Measurements from ENCODE around the gene CFAP45.

The CFAP45 gene, protein sequence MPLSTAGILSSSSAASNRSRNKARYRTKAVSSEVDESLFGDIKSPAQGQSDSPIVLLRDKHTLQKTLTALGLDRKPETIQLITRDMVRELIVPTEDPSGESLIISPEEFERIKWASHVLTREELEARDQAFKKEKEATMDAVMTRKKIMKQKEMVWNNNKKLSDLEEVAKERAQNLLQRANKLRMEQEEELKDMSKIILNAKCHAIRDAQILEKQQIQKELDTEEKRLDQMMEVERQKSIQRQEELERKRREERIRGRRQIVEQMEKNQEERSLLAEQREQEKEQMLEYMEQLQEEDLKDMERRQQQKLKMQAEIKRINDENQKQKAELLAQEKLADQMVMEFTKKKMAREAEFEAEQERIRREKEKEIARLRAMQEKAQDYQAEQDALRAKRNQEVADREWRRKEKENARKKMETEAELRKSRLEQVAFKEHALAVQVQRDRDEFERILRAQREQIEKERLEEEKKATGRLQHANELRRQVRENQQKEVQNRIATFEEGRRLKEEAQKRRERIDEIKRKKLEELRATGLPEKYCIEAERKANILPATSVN

DNA sequence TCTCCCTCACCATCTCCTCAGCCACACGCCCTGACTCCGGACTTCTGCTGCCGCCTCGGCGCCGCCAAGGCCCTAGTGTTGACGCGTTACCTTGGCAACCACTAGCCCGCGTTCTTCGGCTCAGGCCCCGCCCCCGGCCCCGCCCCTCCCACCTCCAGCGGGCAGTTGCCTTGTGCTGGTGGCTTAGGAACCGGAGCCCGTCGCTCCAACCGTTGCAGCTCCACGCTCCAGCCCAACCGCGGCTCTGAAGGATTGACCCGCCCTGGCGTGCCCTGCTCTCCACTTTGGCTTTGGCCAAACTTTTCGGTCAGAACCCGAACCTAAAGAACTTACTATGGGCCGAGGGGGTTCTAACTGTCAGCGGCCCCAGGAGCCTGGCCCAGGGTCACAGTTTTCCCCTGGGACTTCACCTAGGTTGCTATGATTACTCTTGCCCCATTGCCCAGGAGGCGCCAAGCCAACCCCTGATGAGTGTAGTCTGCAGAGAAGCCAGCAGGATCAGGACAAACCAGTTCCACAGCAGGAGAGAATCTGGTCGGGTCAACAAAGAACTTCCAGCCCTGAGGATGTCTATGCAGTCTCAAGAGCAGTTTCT lies at the start of gene CFAP45:
CFAP45 (minus strand) TSS at position 80 of the 595 bp plus-strand sequence; CDS start at position 13, 67 bp downstream.
- DNase-seq (ENCODE audit: low read depth, low spot score) = no peak

DNA sequence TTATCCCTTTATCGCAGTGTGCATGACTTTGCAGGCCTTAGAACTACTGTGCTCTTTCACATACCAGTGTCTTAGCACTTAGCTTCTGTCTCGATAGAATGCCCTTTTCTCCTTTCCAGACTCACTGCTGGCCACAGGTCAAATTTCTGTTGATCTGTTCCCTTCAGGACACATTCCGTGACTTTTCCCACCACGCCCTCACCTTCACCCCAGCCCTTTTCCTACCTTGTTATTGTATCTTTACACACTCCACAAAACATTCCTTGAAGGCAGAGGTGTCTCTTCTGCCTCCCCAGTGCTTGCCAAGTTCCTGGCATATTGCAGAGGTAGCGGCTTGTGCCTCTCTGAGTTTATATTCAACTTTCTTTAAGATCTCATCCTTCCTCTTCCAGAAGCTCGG lies 49.2 kb upstream of the CFAP45 start:
- DNase-seq (ENCODE audit: low read depth, low spot score) = no peak

DNA sequence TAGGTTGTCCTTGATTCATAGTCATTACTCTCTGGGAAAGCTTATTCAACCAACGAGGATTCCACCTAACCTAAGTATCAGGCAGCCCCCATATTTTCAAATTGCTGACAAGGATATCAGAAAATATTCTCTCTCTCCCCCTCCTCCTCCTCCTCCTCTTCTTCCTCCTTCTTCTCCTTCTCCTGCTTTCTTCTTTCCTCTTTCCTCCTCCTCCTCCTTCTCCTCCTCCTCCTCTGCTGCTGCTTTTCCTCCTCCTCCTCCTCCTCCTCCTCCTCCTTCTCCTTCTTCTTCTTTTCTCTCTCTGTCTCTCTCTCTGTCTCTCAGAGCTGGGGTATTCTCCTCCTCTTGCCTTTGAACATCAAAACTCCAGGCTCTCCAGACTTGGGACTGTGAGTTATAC lies 48.0 kb upstream of the CFAP45 start:
- no peak for DNase-seq (ENCODE audit: low read depth, low spot score)

DNA sequence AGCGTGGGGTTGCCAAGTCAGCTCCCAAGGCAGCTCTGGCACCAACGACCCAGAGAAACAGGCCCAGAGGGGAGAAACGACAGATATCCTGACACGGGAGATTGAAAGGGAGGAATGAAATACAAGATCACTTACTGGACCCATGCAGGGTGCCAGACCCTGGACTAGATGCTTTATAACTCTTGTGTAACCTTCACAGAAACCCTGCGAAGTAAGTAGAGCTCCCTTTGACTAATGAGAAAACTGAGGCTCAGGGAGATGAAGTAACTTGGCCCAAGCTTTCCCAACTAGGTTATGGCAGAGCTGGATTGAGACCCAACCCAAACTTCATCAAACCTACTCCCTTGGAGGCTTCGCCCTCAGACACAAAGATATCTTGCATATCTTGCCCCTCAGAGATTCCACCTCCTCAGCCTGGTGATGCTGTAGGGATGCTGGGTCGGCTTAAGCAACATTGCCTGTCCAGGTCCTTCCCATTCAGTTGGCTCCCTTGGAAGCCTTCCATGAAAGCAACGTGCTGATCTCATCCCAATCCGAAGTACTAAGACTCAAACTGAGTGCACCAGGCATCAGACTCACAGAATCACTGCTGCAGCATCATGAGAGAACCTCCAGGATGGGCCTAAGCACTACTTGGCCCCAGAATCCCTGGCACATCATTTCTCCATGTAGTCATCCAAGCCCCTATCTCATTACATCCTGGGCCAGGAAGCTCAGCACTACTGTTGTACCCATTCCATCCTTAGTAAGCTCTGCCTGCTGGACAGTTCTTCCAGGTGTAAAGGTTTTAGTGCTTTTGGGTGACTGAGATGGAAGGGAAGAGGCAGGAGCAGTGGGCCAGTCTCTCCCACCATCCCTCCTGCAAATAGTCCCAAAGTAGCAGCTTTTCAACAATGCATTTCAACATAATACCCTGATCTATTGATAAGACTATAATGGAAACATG lies 46.5 kb upstream of the CFAP45 start:
- DNase-seq (ENCODE audit: low read depth, low spot score) = no peak

DNA sequence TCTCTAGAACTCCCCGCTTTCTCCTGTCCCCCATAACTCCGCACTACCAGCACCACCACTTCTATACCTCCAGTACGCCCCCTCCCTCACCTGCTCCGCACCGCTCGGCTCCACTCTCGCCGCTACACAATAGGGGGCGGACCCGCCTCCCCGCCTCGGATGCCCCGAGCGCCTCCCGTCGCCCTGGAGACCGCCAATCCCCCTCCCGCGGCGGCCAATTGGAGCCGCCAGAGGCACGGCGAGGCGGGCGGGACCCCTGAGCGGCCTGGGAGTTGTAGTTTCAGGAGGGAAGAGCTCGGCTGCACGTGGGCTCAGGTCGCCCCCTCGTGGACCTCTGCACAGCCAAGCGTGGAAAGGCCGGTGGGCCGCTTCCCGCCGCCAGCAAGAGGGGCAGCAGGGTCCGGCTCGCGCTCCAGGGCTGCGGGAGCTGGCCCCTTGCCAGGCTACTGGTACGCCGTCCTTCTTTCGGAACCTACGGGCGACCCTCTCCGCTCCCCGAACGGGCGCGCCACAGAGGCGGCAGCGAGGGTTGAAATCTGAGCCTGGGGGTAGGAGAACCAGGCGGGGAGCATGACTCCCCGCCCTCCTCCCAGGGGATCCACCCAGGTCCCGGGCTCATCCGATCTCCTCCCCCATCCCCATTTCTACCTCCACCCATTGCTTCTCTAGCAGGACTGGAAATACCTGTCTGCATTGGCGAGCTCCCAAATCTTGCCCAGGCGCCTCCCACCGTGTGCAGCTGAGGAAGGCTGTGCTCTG lies 45.7 kb upstream of the CFAP45 start, which contains the start of gene IGSF9:
IGSF9 (minus strand) TSS at position 131 of the 759 bp plus-strand sequence. CDS start 2,159 bp downstream, outside the sequence.
- DNase-seq (ENCODE audit: low read depth, low spot score) = no peak

DNA sequence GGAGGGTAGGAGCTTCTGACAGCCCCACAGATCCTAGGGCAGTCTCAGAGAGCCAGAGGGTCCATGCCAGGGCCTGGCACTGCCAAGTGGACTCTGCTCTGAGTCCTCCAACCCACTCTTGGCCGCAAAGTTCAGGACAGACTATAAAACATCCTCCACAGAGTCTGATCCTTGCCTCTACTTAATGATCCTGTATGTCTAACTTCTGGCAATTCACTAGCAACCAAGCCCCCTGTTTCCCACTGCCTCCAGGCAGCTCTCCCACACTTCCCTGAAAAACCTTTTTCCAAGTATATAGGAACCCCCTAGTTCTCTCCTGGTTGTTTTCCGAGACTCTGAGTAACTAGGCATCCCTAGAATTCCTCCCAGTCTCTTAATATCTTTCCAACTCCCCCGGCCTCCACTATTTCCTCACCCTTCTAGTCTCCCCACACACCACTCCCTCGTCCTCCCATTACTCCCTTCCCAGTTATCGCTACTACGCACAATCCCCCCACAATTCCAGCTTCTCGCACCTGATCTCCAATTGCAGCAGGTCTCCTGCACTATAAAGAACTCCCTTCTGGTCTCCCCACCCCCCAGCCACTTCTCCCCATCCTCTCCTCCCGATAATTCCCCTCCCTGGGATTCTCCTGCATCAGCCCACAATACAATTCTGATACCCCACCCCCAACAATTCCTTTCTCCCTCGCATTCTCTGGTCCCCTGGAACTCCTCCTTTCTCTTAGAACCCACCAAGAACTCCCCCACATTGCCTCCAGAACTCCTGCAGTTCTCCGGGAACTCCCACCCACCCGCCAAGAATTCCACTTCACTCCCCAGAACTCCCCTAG lies 44.9 kb upstream of the CFAP45 start:
- DNase-seq (ENCODE audit: low read depth, low spot score) = no peak

DNA sequence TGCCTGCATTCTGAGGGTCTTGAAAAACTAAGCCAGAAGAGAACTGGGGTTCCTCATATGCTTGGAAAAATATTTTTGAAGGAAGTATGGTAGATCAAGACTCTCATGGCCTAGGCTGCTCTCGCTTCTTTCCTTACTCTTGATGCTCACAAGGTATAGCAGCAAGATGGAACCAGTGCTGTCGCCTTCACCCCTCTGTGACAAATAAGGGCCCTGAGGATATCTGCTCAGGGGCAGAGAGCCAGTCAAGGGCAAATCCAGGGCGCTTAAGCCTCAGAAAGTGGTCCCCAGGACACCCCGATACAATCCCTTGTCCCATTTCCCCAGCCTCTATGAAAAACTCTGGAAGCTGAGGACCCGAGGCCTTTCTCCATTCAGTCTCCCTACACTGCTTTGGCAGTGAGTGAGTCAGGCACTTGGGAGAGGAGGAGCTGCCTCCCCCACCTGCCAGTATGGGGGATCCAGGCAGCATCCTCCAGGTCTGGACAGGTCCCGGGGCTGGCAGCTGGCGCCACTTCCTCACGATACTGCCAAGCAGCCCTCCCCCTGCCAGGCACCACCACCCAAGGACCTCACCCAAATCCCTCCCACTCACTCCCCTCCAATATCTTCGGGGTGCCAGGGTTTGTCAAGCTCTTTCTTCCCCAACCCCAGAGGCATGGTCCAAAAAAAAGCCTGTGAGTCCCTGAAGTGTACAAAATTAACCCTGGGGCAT lies 44.1 kb upstream of the CFAP45 start:
- no peak for DNase-seq (ENCODE audit: low read depth, low spot score)

DNA sequence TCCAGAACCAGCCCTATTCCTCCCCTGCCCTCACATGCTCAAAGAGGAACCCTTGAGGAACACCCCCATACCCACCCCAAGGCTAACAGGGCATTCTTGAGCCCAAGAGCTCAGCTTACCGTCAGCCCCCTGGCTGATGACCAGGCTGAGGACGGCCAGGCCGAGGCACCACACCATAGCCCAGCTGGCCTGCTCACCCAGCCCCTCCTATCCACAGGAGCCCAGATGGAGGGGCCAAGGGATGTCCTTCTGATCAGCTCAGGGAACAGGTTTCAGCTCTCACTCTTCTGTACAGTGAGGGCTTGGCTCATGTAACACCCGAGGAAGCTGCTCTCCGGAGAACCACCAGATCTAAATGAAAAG lies 43.3 kb upstream of the CFAP45 start:
- DNase-seq (ENCODE audit: low read depth, low spot score) = no peak

DNA sequence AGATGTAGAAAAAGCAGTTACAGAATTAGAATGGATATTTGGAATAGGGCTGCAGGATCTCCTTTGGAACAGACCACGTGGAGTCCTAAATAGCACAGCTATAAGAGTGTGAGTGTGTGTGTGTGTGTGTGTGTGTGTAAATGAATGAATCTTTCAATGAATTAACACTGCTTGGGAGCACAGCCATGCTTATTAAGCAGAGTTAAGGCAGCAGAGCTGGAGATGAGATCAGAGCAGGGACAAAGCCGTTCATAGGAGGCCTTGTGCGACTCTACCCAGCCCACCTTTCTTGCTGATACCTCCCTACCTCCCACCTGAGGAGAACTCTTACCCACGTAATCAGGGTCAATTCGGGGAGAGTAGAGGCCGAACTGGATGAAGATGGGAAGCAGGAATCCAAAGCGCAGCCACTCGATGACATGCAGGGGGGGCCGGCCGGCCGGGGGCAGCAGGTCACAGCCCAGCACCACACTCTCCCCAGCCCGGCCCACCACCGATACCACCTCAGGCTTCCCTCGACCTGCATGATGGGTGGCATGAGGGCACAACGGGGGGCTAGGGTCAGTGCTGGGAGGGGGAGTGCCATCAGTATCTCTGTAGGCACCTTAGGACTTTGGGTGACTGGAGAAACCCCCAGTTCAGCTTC lies 42.8 kb upstream of the CFAP45 start:
- DNase-seq (ENCODE audit: low read depth, low spot score) = no peak

DNA sequence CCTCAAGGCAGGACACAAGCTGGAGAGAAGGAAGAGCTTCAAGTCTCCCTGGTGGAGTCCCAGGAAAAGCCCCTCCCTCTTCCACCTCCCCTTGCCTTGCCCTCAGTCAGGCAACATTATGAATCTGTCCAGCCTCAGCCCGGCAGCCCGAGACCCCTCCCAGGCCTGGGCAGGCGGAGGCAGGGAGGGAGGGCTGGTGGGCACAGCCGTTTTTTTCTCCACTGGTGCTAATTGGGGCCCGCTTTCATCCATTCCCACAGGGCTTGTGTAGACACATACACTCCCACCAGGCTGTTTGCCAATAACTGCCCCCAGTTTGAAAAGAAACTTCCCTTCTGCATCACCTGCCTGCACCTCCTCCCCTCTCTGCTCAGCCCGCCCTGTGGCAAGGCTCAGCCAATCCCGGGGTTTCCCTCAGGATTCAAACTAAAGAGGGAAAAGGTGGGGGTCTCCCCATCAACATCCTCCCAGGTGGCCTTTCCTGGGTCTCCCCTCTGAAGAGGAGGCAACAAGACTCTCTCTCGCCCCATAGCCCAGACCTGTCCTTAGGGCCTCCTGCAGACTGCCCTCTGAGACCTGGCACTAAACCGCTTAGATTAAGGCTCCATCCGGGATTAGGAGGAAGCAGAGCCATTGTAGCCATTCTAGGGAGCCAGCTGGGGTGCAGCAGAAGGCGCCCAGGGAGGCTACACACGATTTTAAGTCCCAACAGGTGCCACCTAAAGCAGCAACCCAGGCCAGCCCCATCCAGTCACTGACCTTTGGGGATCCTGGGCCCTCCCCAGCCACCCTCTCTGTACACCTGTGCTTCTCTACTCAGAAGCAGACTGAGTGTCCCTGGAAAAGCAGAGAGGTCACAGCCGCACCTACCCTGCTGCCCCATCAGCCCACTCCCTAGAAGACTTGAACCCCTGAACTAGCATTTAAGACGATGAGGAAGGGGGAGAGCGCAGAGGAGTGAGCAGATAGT lies 41.9 kb upstream of the CFAP45 start:
- DNase-seq (ENCODE audit: low read depth, low spot score) = no peak

DNA sequence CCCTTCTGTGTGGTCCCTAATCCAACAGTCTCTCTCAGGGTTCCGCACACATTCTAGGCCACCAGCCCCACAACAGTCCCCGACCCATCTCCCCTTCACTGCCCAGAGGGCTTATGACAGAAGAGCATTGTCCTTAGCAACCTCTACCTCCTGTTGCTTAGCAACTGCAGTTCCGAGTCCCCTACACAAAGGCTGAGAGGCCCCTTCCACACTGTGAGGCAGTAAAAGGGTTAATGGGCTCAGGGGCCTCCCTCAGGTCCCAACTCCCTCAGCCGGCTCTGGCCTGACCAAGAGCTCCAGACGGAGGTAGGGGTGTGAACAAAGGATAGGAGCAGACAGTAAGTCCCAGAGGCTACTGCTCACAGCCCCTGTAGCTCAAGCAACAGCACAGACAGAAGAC lies 41.2 kb upstream of the CFAP45 start:
- no peak for DNase-seq (ENCODE audit: low read depth, low spot score)

DNA sequence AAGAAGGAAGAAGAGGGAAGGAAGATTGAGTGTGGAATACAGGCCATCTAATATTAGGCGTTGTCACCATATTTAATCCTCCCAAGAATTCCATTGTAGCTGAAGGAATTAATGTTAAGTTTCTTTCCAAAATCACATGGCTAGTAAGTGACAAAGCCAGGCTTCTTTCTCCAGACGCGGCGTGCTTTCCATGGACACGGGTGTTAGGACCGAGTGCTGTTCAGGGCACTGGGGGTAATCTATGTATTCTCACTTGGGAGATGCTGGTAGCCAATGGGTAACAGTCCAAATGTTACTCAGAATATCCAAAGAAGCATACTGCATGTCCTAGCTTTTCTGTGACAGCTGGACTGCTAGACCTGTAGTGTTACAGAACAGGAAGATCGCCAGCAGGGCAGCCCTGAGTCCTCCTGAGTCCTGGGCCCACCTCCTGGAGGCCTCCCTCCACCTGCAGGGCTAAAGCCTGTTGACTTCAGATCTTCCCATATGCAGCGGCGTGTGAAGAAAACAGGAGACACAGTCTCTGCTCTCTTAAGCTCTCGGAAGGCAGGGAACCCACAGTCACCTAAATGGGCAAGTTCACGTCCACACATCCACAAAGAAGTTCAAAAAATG lies 40.1 kb upstream of the CFAP45 start:
- DNase-seq (ENCODE audit: low read depth, low spot score) = no peak

DNA sequence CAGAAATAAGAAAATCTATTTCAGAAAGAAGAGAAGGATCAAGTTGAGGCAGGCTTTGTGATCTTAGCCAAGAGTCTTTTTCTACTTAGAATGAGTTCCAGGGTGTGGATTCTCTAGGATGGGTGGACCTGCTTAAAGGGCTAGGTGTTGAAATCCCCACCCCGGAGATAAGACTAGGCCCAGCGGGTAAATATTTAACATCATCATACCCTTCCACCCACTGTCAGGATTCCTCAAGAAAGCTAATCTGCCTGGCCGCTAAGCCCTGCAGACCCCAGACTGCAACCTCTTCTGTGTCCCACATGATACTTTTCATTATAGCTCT lies 39.7 kb upstream of the CFAP45 start:
- DNase-seq (ENCODE audit: low read depth, low spot score) = no peak

DNA sequence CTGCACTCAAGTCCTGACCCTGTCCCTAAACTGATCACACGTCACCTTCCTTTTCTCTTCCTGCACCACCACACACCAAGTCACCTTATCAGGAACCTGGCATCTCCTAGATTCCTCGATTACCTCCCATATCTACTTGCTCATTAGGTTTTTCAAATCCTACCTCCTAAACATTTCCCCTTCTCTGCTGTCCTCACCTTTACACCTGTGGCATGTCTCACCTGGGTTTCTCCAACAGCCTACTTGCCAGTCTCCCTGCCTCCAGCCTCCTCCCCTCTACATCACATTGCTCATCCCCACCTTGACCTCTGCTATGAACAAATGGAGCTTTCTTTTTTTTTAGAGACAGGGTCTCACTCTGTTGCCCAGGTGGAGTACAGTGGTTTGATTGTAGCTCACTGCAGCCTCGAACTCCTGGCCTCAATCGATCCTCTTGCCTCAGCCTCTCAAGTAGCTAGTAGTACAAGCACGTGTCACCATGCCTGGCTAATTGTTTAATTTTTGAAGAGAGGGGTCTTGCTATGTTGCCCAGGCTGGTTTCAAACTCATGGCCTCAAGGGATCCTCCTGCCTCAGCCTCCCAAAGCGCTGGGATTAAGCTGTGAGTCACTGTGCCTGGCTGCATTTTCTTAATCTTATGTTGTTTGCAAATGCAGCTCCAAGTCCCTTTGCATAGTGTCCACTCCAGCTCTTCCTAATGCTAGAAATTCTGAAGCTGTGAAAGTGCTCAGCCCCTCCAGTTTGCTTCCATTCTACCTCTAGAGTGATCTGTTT lies 39.1 kb upstream of the CFAP45 start:
- DNase-seq (ENCODE audit: low read depth, low spot score) = no peak

DNA sequence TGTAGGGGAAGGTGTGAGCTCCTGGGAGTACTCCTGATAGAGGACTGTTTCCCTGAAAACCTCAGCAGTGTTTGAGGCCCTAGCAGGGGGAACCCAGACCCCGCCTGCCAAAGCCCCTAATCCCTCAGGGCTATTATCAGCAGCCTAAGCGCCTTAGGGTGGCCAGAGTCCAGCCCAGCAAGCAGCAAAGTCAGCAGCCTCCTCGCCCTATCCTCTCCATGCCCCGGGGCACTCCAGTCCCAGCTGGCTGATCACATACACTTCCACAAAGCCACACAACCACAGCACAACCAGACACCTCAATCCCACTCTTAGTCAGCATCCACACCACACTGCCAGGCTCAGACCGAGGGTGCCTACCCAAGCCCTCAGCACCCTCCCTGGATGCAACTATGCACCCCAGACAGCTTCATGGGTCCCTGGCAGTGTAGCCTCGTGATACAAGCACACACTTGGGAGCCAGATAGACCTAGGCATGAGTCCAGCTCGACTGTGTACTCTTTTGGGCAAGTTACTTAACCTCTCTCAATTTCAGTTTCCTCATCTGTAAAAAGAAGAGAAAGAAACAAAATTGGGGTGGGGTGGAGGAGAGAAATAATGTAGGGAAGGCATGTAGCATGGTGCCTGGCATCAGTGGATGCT lies 38.4 kb upstream of the CFAP45 start:
- no peak for DNase-seq (ENCODE audit: low read depth, low spot score)

DNA sequence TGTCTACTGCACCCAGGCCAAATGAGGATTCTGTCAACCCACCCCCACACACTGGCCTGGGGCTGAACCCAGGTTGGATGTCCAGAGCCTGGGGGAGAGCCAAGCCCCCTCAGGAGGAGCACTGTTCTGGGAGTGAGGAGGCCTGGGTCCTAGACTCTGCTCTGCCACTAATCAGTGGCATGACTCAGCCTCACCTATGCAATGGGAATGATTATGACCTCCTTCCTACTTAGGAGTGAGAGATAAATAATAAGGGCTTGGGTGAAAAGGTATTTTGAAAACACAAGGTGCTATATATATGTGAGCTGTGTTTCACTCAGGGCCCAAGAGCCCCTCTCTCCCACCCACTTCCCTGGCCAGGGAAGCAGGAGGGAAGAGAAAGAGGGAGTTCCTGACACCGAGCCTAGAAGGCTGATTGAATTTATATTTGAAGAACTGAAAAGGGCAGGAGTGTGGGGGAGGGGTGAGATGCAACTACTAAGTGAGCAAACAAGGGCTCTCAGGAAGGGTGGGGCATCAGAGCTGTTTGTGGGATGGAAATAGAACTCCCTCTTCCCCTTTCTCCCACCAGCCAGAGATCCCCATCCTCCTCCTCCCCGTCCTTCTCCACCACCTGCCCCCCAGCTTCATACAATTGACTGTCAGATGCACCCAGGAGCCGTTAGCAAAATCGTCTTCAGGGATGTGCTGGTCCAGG lies 37.2 kb upstream of the CFAP45 start:
- DNase-seq (ENCODE audit: low read depth, low spot score) = no peak
